Measurements from ENCODE around the gene NUTM1. TPM values are rescaled to one million over a fixed set of nuclear protein-coding genes. Genes with fewer than 3 reads are reported as not detected.

NUTM1 gene
- polyA plus RNA-seq, 1 of the 3 experiments (the other 2 are of a cell fraction), result not detected

- TF ChIP-seq POLR2AphosphoS5 (IDR thresholded peaks at IDR 0.05; ENCODE audit: low read depth, low read length) (no peak), SMC3 (IDR thresholded peaks at IDR 0.05; ENCODE audit: low read depth, low read length) (no peak), EP300 (IDR thresholded peaks at IDR 0.05; ENCODE audit: borderline replicate concordance in 1 of 2, low read depth in 1 of 2, low read length in 1 of 2) (no peak), FOXJ3 (CRISPR knock-in tag; IDR thresholded peaks at IDR 0.05) (no peak), RXRA (IDR thresholded peaks at IDR 0.05; ENCODE audit: borderline replicate concordance, low read depth) (no peak), ZBTB33 (IDR thresholded peaks at IDR 0.05; ENCODE audit: borderline replicate concordance, low read depth) (no peak)
- TF ChIP-seq, protein P1, sequence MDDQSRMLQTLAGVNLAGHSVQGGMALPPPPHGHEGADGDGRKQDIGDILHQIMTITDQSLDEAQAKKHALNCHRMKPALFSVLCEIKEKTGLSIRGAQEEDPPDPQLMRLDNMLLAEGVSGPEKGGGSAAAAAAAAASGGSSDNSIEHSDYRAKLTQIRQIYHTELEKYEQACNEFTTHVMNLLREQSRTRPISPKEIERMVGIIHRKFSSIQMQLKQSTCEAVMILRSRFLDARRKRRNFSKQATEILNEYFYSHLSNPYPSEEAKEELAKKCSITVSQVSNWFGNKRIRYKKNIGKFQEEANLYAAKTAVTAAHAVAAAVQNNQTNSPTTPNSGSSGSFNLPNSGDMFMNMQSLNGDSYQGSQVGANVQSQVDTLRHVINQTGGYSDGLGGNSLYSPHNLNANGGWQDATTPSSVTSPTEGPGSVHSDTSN (IDR thresholded peaks at IDR 0.05), result no peak
- TF ChIP-seq, protein P2, sequence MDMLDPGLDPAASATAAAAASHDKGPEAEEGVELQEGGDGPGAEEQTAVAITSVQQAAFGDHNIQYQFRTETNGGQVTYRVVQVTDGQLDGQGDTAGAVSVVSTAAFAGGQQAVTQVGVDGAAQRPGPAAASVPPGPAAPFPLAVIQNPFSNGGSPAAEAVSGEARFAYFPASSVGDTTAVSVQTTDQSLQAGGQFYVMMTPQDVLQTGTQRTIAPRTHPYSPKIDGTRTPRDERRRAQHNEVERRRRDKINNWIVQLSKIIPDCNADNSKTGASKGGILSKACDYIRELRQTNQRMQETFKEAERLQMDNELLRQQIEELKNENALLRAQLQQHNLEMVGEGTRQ (IDR thresholded peaks at IDR 0.05; ENCODE audit: borderline replicate concordance, low read depth, low read length), result no peak
Measured at GRCh38 chr15:34347951-34348638, 5.0 kb downstream of the NUTM1 start (continued).

DNA sequence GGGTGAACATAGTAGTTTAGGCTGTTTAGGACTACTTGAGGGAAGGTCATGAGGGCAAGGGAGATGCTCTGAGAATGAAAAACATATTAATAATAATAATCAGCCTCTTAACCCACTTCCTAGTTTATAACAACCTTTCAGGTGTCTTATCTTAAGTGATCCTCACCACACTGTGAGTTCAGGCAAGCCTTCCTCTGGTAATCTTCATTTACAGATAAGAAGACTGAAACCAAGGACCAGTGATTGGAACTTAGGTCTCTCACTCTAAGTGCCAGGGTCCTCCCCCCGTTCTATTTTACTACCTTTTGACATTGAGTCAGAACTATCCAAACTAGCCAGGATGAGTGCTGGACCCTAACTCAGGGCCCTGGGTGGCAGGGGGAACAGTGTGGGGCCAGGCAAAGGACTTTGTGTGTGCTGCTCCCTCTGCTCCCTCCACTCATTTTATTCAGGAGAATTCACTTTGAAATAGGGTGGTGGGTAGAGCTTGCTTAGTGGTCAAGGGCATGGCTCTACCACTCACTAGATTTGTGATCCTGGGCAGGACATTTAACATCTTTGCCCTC, 5.7 kb downstream of the NUTM1 start:
- Histone ChIP-seq H2AFZ (ENCODE audit: low read depth) (no peak overlapping the region), H3K9me3 (no peaks in the 10 kb centered on the region), H3K4me2 (no peak overlapping the region), H3K4me3 (ENCODE audit: low read depth in 2 of 2, low read length in 1 of 2) (no peak overlapping the region), H3K27me3 (ENCODE audit: insufficient read depth) (no peaks in the 10 kb centered on the region), H3K9me2 (no peaks in the 10 kb centered on the region), H3K79me2 (ENCODE audit: insufficient read depth) (no peaks in the 10 kb centered on the region), H4K20me1 (ENCODE audit: insufficient read depth) (no peaks in the 10 kb centered on the region), H3K27ac (ENCODE audit: low read depth in 2 of 2, low read length in 1 of 2) (no peak overlapping the region), H3K9ac (no peak overlapping the region), H3K36me3 (replicated peaks in 1 of 2; ENCODE audit: control insufficient read depth in 1 of 2, insufficient read depth in 2 of 2, low read length in 1 of 2) (no peaks in the 10 kb centered on the region), H3K4me1 (ENCODE audit: control insufficient read depth in 1 of 2, insufficient read depth in 2 of 2, low read depth in 1 of 2, low read length in 1 of 2) (no peaks in the 10 kb centered on the region), H3F3A (replicated peaks; ENCODE audit: insufficient read depth) (peaks cover under 1% of the 10 kb centered on the region)
- POLR2A ChIA-PET, result no interaction called here
- 0% methylated on average over 1 of the region's 1 CpG for WGBS (ENCODE audit: low lambda C conversion rate)
- CTCF ChIA-PET, result no interaction called here
- no peak for DNase-seq
- no peak for TF ChIP-seq RFX5 (IDR thresholded peaks at IDR 0.05; ENCODE audit: low read length)
- no peak for TF ChIP-seq EP300 (IDR thresholded peaks at IDR 0.05; ENCODE audit: borderline replicate concordance in 1 of 2, low read depth in 1 of 2, low read length in 1 of 2)
- TF ChIP-seq MXI1 (IDR thresholded peaks at IDR 0.05; ENCODE audit: low read depth, low read length), result no peak
- TF ChIP-seq SMC3 (IDR thresholded peaks at IDR 0.05; ENCODE audit: low read depth, low read length), result no peak
- TF ChIP-seq TEAD4 (IDR thresholded peaks at IDR 0.05; ENCODE audit: borderline replicate concordance, insufficient read depth), result no peak
- TF ChIP-seq, protein P2 (IDR thresholded peaks at IDR 0.05; ENCODE audit: borderline replicate concordance, low read depth, low read length), result no peak
- no peak for TF ChIP-seq FOSL2 (IDR thresholded peaks at IDR 0.05; ENCODE audit: borderline replicate concordance, low read depth)
- no peak for TF ChIP-seq NRF1 (IDR thresholded peaks at IDR 0.05; ENCODE audit: low read depth, low read length)
- TF ChIP-seq EZH2phosphoT487 (IDR thresholded peaks at IDR 0.05; ENCODE audit: borderline replicate concordance, low read depth), result no peak
- no peak for TF ChIP-seq USF1 (IDR thresholded peaks at IDR 0.05; ENCODE audit: borderline replicate concordance, low read depth)
- TF ChIP-seq GATA2 (CRISPR knock-in tag; IDR thresholded peaks at IDR 0.05), result no peak
- TF ChIP-seq IRF3 (IDR thresholded peaks at IDR 0.05; ENCODE audit: low read depth, low read length), result no peak
- no peak for TF ChIP-seq ELF1 (IDR thresholded peaks at IDR 0.05)
- TF ChIP-seq RAD21 (IDR thresholded peaks at IDR 0.05; ENCODE audit: low read length), result no peak
- TF ChIP-seq RXRA (IDR thresholded peaks at IDR 0.05; ENCODE audit: borderline replicate concordance, low read depth), result no peak
- no peak for TF ChIP-seq FOXJ3 (CRISPR knock-in tag; IDR thresholded peaks at IDR 0.05)

Data from SK-N-SH (cell line).